Activated naive CD8-positive, alpha-beta T cell treated with anti-CD3 and anti-CD28 coated beads, Interleukin-2, amount 50 U/mL, for 24 hours (primary cell): ENCODE results near the gene UNC13B.

Source experiments
- ATAC-seq: fragments of 150-1000 bp; cut with Tn5 transposase; one replicate; pipeline ENCODE4 v1.10.0; 2021
- DNase-seq: peaks from one replicate; pipeline ENCODE4 v3.0.0; 2021
- H3K27ac Mint-ChIP-seq: one replicate; pipeline ENCODE4 v1.8.0; 2021; ENCODE audit warnings: mild to moderate bottlenecking, mixed read lengths
- H3K27me3 Mint-ChIP-seq: one replicate; pipeline ENCODE4 v1.8.0; 2021; ENCODE audit warnings: mixed read lengths
- H3K36me3 Mint-ChIP-seq: one replicate; pipeline ENCODE4 v1.8.0; 2021; ENCODE audit warnings: low read depth, mixed read lengths
- H3K4me1 Mint-ChIP-seq: one replicate; pipeline ENCODE4 v1.8.0; 2021; ENCODE audit warnings: mixed read lengths
- H3K4me3 Mint-ChIP-seq: one replicate; pipeline ENCODE4 v1.8.0; 2021; ENCODE audit warnings: mild to moderate bottlenecking, moderate library complexity, mixed read lengths
- H3K9me3 Mint-ChIP-seq: one replicate; pipeline ENCODE4 v1.8.0; 2021; ENCODE audit warnings: mixed read lengths

The UNC13B gene

GRCh38 chr9:35338561-35339274 is 176.9 kb downstream of the UNC13B start:
- no peak for ATAC-seq
- peaks cover 6% of the 10 kb centered on the region for H3K27me3 Mint-ChIP-seq
- no peaks in the 10 kb centered on the region for H3K9me3 Mint-ChIP-seq
- no peak overlapping the region for H3K27ac Mint-ChIP-seq
- no peaks in the 10 kb centered on the region for H3K36me3 Mint-ChIP-seq
- DNase-seq: no peak
- H3K4me3 Mint-ChIP-seq: no peak overlapping the region
- H3K4me1 Mint-ChIP-seq: no peaks in the 10 kb centered on the region

GRCh38 chr9:35340046-35340445 is 178.2 kb downstream of the UNC13B start:
- ATAC-seq: no peak
- Mint-ChIP-seq H3K4me3 (no peak overlapping the region), H3K27ac (no peak overlapping the region), H3K27me3 (peaks cover 6% of the 10 kb centered on the region), H3K36me3 (no peaks in the 10 kb centered on the region), H3K9me3 (no peaks in the 10 kb centered on the region), H3K4me1 (no peaks in the 10 kb centered on the region)
- no peak for DNase-seq

- Mint-ChIP-seq H3K9me3 (no peaks in the 10 kb centered on the region), H3K27ac (no peak overlapping the region), H3K4me1 (no peaks in the 10 kb centered on the region), H3K36me3 (no peaks in the 10 kb centered on the region), H3K4me3 (no peak overlapping the region), H3K27me3 (peaks cover 6% of the 10 kb centered on the region)
- DNase-seq (no peak), ATAC-seq (no peak)
Observed at GRCh38 chr9:35341021-35341420, 179.2 kb downstream of the UNC13B start.

DNA sequence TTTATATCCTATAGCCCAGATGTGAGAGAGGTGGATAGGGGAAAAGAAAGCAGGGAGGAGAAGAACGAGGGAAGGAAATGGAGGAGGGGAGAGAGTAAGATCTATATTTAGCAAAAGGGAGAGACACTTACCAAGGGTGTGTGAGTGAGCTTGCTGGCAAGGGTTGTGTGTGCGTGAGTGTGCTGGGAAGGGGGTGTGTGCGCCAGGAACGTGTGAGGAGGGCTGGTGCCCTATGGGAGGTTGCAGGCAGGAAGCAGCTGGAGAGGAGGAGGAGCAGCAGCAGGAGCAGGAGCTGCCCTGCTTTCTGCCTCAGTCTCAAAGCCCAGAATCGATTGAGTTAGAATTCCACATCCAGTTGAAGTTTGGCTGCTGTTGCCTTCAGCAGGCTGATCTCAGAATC is 179.8 kb downstream of the UNC13B start:
- peaks cover 6% of the 10 kb centered on the region for H3K27me3 Mint-ChIP-seq
- DNase-seq (no peak), ATAC-seq (no peak)
- H3K9me3 Mint-ChIP-seq: no peaks in the 10 kb centered on the region
- no peaks in the 10 kb centered on the region for H3K36me3 Mint-ChIP-seq
- no peaks in the 10 kb centered on the region for H3K4me1 Mint-ChIP-seq
- no peak overlapping the region for H3K27ac Mint-ChIP-seq
- no peak overlapping the region for H3K4me3 Mint-ChIP-seq

- ATAC-seq: no peak
- no peak overlapping the region for H3K27ac Mint-ChIP-seq
- no peaks in the 10 kb centered on the region for H3K4me1 Mint-ChIP-seq
- no peaks in the 10 kb centered on the region for H3K36me3 Mint-ChIP-seq
- no peak overlapping the region for H3K4me3 Mint-ChIP-seq
- no peak for DNase-seq
- H3K27me3 Mint-ChIP-seq: peaks cover 6% of the 10 kb centered on the region
- H3K9me3 Mint-ChIP-seq: no peaks in the 10 kb centered on the region
Observed at GRCh38 chr9:35342221-35342958, 180.6 kb downstream of the UNC13B start.

- no peaks in the 10 kb centered on the region for H3K36me3 Mint-ChIP-seq
- DNase-seq (no peak), ATAC-seq (no peak)
- H3K4me3 Mint-ChIP-seq: no peak overlapping the region
- H3K4me1 Mint-ChIP-seq: no peaks in the 10 kb centered on the region
- H3K27ac Mint-ChIP-seq: no peak overlapping the region
- peaks cover 2% of the 10 kb centered on the region for H3K27me3 Mint-ChIP-seq
- H3K9me3 Mint-ChIP-seq: no peaks in the 10 kb centered on the region
Observed at GRCh38 chr9:35348109-35348508, 186.3 kb downstream of the UNC13B start.

DNA sequence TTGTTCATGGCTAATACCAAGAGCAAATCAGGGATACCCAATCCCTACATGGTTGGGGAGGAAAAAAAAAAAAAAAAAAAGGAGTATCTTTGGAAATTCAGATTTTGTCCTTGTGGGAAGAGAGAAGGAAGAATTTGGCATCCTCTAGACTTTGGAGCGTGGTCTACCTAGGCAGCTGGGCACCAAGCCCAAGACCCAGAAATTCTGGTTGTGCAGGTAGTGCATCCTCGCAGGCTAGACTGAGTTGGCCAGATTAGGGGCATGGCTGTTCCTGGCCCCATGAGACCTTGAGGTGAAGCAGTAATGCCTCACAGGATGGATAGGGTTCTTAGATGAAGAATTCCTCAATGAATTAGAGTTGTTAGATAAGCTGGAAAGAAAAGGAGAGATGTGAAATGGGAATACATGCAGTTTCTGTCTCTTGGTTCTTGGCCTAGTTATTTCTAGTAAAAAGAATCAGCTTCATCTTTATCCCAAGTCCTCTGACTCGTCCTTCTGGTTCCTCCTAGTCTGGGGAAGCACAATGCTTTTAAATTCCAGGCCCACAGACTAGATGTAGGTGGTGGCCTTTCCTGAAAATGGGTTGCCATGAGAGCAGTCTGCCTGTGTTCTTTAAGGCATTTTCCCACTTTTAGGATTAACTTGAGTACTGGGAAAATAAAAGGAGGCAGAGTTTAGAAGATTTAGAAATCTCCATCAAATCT is 187.6 kb downstream of the UNC13B start:
- DNase-seq (no peak), ATAC-seq (no peak)
- Mint-ChIP-seq H3K36me3 (no peaks in the 10 kb centered on the region), H3K27ac (no peak overlapping the region), H3K27me3 (no peaks in the 10 kb centered on the region), H3K4me1 (no peaks in the 10 kb centered on the region), H3K9me3 (no peaks in the 10 kb centered on the region), H3K4me3 (no peak overlapping the region)

GRCh38 chr9:35350212-35350611 is 188.4 kb downstream of the UNC13B start:
- no peaks in the 10 kb centered on the region for H3K4me1 Mint-ChIP-seq
- H3K36me3 Mint-ChIP-seq: no peaks in the 10 kb centered on the region
- H3K27ac Mint-ChIP-seq: no peak overlapping the region
- no peaks in the 10 kb centered on the region for H3K27me3 Mint-ChIP-seq
- no peak overlapping the region for H3K4me3 Mint-ChIP-seq
- ATAC-seq: no peak
- no peak for DNase-seq
- no peaks in the 10 kb centered on the region for H3K9me3 Mint-ChIP-seq

- ATAC-seq (no peak), DNase-seq (no peak)
- H3K36me3 Mint-ChIP-seq: no peaks in the 10 kb centered on the region
- no peak overlapping the region for H3K27ac Mint-ChIP-seq
- H3K4me1 Mint-ChIP-seq: no peaks in the 10 kb centered on the region
- no peaks in the 10 kb centered on the region for H3K27me3 Mint-ChIP-seq
- no peak overlapping the region for H3K4me3 Mint-ChIP-seq
- no peaks in the 10 kb centered on the region for H3K9me3 Mint-ChIP-seq
Observed at GRCh38 chr9:35350827-35351549, 189.2 kb downstream of the UNC13B start.

GRCh38 chr9:35353731-35354365 is 192.0 kb downstream of the UNC13B start:
- H3K9me3 Mint-ChIP-seq: no peaks in the 10 kb centered on the region
- H3K4me3 Mint-ChIP-seq: no peak overlapping the region
- no peak overlapping the region for H3K27ac Mint-ChIP-seq
- ATAC-seq (no peak), DNase-seq (no peak)
- H3K27me3 Mint-ChIP-seq: no peaks in the 10 kb centered on the region
- H3K4me1 Mint-ChIP-seq: no peaks in the 10 kb centered on the region
- H3K36me3 Mint-ChIP-seq: no peaks in the 10 kb centered on the region

DNA sequence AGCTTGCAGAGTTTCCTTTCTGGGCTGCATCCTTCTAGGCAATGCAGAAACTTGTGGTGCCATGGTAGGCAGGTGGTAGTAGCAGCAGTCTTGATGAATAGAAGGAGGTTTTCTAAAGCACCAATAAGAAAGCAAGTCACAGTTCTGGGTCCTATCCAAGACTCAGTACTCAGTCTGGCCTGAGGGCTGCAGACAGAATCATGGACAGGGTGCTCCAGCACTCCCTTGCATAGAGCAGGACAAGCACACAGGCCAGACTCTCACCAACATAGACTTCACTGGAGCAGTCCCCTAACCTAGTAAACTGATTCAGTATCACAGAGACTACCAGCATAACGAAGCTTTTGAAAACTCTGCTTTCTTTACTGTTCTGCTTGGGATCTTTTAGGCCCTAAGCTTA is 194.1 kb downstream of the UNC13B start:
- peaks cover 7% of the 10 kb centered on the region for H3K27me3 Mint-ChIP-seq
- no peak overlapping the region for H3K4me3 Mint-ChIP-seq
- DNase-seq (no peak), ATAC-seq (no peak)
- H3K9me3 Mint-ChIP-seq: no peaks in the 10 kb centered on the region
- H3K4me1 Mint-ChIP-seq: no peaks in the 10 kb centered on the region
- H3K36me3 Mint-ChIP-seq: no peaks in the 10 kb centered on the region
- no peak overlapping the region for H3K27ac Mint-ChIP-seq

- no peak overlapping the region for H3K4me3 Mint-ChIP-seq
- H3K9me3 Mint-ChIP-seq: no peaks in the 10 kb centered on the region
- no peaks in the 10 kb centered on the region for H3K36me3 Mint-ChIP-seq
- H3K4me1 Mint-ChIP-seq: no peaks in the 10 kb centered on the region
- no peak overlapping the region for H3K27ac Mint-ChIP-seq
- H3K27me3 Mint-ChIP-seq: peaks cover 7% of the 10 kb centered on the region
- DNase-seq: no peak
- no peak for ATAC-seq
Observed at GRCh38 chr9:35357116-35357515, 195.3 kb downstream of the UNC13B start.

DNA sequence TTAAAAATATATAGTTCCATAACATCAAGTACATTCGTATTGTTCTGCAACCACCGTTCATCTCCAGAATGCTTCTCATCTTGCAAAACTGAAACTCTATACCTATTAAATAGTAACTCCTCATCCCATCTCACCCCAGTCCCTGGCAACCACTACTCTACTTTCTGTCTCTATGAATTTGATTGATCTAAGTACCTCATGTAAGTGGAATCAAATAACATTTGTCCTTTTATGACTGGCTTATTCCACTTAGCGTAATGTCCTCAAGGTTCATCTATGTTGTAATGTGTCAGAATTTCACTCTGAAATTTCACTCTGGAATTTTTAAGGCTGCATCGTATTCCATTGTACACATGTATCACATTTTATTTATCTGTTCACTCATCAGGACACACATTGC is 196.0 kb downstream of the UNC13B start:
- Mint-ChIP-seq H3K9me3 (no peaks in the 10 kb centered on the region), H3K36me3 (no peaks in the 10 kb centered on the region), H3K27ac (no peak overlapping the region), H3K4me1 (no peaks in the 10 kb centered on the region), H3K4me3 (no peak overlapping the region), H3K27me3 (peaks cover 7% of the 10 kb centered on the region)
- no peak for DNase-seq
- no peak for ATAC-seq

DNA sequence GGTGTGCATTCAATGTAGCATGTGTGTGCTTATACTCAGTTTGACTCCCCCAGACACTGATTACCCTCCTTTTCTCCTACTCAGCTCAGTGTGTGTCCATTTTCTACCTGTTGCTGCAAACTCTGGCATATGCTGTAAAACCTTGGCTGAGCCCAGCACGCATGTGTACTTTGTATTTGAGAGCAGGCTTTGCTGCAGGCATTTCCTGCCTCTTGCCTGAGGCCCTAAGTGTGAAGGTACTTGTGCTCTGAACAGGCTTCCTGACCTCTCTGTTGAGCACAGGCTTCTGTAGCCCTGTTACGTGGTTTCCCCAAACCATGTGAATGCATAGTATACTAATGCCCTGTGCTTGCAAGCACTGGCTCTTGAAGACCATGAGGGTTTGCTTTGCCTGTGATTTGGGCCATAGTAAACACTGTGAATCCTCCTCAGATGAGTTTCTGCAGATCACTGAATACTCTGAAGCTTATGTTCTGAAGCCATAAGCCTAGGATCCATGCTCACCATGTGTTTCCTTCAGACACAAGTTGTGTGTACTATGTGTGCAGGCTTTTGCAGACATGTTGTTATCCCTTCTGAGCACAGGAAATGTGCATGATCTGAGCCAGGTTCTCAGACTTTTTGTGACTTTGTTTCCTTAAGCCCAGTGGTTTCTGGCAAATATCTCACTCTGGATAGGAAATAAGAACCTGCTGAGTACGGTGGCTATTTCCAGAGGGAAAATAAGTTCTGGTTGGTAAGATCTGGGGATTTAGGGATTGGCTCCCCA is 203.2 kb downstream of the UNC13B start:
- ATAC-seq: no peak
- H3K27me3 Mint-ChIP-seq: no peaks in the 10 kb centered on the region

More for the DNA sequence above, 203.2 kb downstream of the UNC13B start:
- DNase-seq: no peak
- no peak overlapping the region for H3K4me3 Mint-ChIP-seq
- no peak overlapping the region for H3K27ac Mint-ChIP-seq
- H3K4me1 Mint-ChIP-seq: no peaks in the 10 kb centered on the region
- H3K36me3 Mint-ChIP-seq: no peaks in the 10 kb centered on the region
- no peaks in the 10 kb centered on the region for H3K9me3 Mint-ChIP-seq
